IMR-90 (cell line): ENCODE results near the gene ZNF277. TPM values are rescaled to one million over a fixed set of nuclear protein-coding genes. Genes with fewer than 3 reads are reported as not detected.

ENCODE experiments used
- ATAC-seq: fragments of 200-7000 bp; cut with Tn5 transposase; 2 replicates; pipeline ENCODE4 v1.9.1; 2020; ENCODE audit warnings: low read depth, mild to moderate bottlenecking, moderate library complexity
- BruUV-seq: library from RNA; stranded (reverse); fragments of 400-500 nt; replicated peaks from 2 replicates; lab custom pipeline; 2021; lab: Mats Ljungman, UMichigan
- CTCF ChIA-PET: fragments of 300-600 bp; formaldehyde crosslinking; extraction: SDS; loops from one replicate; lab custom pipeline; 2021; ENCODE audit warnings: antibody characterized with exemption; lab: Yijun Ruan, JAX
- POLR2A ChIA-PET: fragments of 300-600 bp; sonication (Branson Sonifier 250); formaldehyde crosslinking; loops from one replicate; lab custom pipeline; 2022; ENCODE audit warnings: antibody characterized with exemption; ENCODE audit not compliant: unreplicated experiment; lab: Charles Lee
- DNase-seq: peaks from one replicate; pipeline ENCODE4 v3.0.0; 2013
- H2AFZ ChIP-seq: replicated peaks from 2 replicates; pipeline ENCODE3; 2013; ENCODE audit warnings: low read length, mild to moderate bottlenecking; ENCODE audit not compliant: poor library complexity
- H2AK5ac ChIP-seq: 2 replicates; pipeline ENCODE4 v1.6.1; 2013; ENCODE audit warnings: low read depth, low read length, inconsistent platforms
- H2AK9ac ChIP-seq: replicated peaks from 2 replicates; pipeline ENCODE3; 2013; ENCODE audit warnings: mild to moderate bottlenecking, low read depth, low read length, moderate library complexity; ENCODE audit not compliant: poor library complexity
- H2BK120ac ChIP-seq: 2 replicates; pipeline ENCODE4 v1.6.1; 2013; ENCODE audit warnings: low read depth, low read length, inconsistent platforms
- H2BK15ac ChIP-seq: 3 replicates; pipeline ENCODE4 v1.6.1; 2013; ENCODE audit warnings: low read depth, low read length, inconsistent platforms
- H2BK20ac ChIP-seq: 2 replicates; pipeline ENCODE4 v1.6.1; 2013; ENCODE audit warnings: low read depth, mild to moderate bottlenecking, inconsistent platforms, low read length, moderate library complexity
- H2BK5ac ChIP-seq: 2 replicates; pipeline ENCODE4 v1.6.1; 2013; ENCODE audit warnings: mild to moderate bottlenecking, low read depth, low read length, inconsistent platforms; ENCODE audit not compliant: poor library complexity, severe bottlenecking
- H3K14ac ChIP-seq: replicated peaks from 2 replicates; pipeline ENCODE4 v1.6.1; 2013; ENCODE audit warnings: low read depth, low read length, inconsistent platforms
- H3K18ac ChIP-seq: 2 replicates; pipeline ENCODE4 v1.6.1; 2013; ENCODE audit warnings: low read depth, low read length, control low read depth
- H3K23ac ChIP-seq: 2 replicates; pipeline ENCODE4 v1.6.1; 2013; ENCODE audit warnings: low read depth, low read length, inconsistent platforms
- H3K27ac ChIP-seq: 2 replicates; pipeline ENCODE4 v1.5.1; 2013; ENCODE audit warnings: mild to moderate bottlenecking, control low read depth, low read length; ENCODE audit not compliant: insufficient read depth
- H3K27me3 ChIP-seq: 2 replicates; pipeline ENCODE4 v1.6.1; 2013; ENCODE audit warnings: low read length; ENCODE audit not compliant: control insufficient read depth, insufficient read depth
- H3K36me3 ChIP-seq: 2 replicates; pipeline ENCODE4 v1.6.1; 2013; ENCODE audit warnings: low read length, mixed read lengths; ENCODE audit not compliant: control insufficient read depth, insufficient read depth
- H3K4ac ChIP-seq: 2 replicates; pipeline ENCODE4 v1.6.1; 2013; ENCODE audit warnings: low read depth, low read length, inconsistent platforms
- H3K4me1 ChIP-seq: 2 replicates; pipeline ENCODE4 v1.6.1; 2013; ENCODE audit warnings: low read length, mixed read lengths; ENCODE audit not compliant: control insufficient read depth, insufficient read depth
- H3K4me2 ChIP-seq: 2 replicates; pipeline ENCODE4 v1.6.1; 2013; ENCODE audit warnings: low read depth, mild to moderate bottlenecking, control low read depth, low read length, moderate library complexity
- H3K4me3 ChIP-seq: 2 replicates; pipeline ENCODE4 v1.5.1; 2013; ENCODE audit warnings: low read depth, mild to moderate bottlenecking, control low read depth, low read length, moderate library complexity; ENCODE audit not compliant: insufficient read depth
- H3K56ac ChIP-seq: 2 replicates; pipeline ENCODE4 v1.6.1; 2013; ENCODE audit warnings: low read length, inconsistent platforms; ENCODE audit not compliant: insufficient read depth; ENCODE audit errors: extremely low read depth
- H3K79me1 ChIP-seq, 2 experiments: 2 replicates each; pipeline ENCODE4 v1.6.1; 2013; ENCODE audit warnings: low read length in 2 of 2, inconsistent platforms in 1 of 2, low read depth in 1 of 2
- H3K9ac ChIP-seq: 2 replicates; pipeline ENCODE4 v1.6.1; 2013; ENCODE audit warnings: low read depth, low read length, control low read depth
- H3K9me1 ChIP-seq: 2 replicates; pipeline ENCODE4 v1.6.1; 2013; ENCODE audit warnings: low read length, inconsistent platforms; ENCODE audit not compliant: insufficient read depth
- H3K9me3 ChIP-seq: 2 replicates; pipeline ENCODE4 v1.6.1; 2013; ENCODE audit warnings: low read length; ENCODE audit not compliant: control insufficient read depth, insufficient read depth
- H4K20me1 ChIP-seq: 2 replicates; pipeline ENCODE4 v1.6.1; 2013; ENCODE audit warnings: low read length, inconsistent platforms; ENCODE audit not compliant: insufficient read depth
- H4K5ac ChIP-seq: 2 replicates; pipeline ENCODE4 v1.6.1; 2013; ENCODE audit warnings: mild to moderate bottlenecking, low read depth, low read length, control low read depth
- H4K8ac ChIP-seq, 2 experiments: 2 replicates each; pipeline ENCODE4 v1.6.1; 2013; ENCODE audit warnings: low read depth in 2 of 2, low read length in 2 of 2, control low read depth in 1 of 2, inconsistent platforms in 1 of 2
- H4K91ac ChIP-seq: 2 replicates; pipeline ENCODE4 v1.6.1; 2013; ENCODE audit warnings: low read depth, low read length, inconsistent platforms; ENCODE audit not compliant: insufficient read depth
- CEBPB ChIP-seq: IDR thresholded peaks from 2 replicates; pipeline ENCODE4 v1.6.1; 2012; ENCODE audit warnings: low read depth, low read length, improper control_type of control experiment
- CHD1 ChIP-seq: IDR thresholded peaks from 2 replicates; pipeline ENCODE4 v1.6.1; 2012; ENCODE audit warnings: low read depth, low read length, improper control_type of control experiment
- CTCF ChIP-seq: conservative IDR thresholded peaks from 2 replicates; pipeline ENCODE4 v1.5.1; 2012; ENCODE audit warnings: mild to moderate bottlenecking, low read depth, low read length, improper control_type of control experiment
- ELK1 ChIP-seq: fragments of 150-350 bp; IDR thresholded peaks from 2 replicates; pipeline ENCODE4 v1.6.1; 2016; ENCODE audit warnings: low read depth, mild to moderate bottlenecking, low read length, moderate library complexity, borderline replicate concordance
- FOS ChIP-seq: fragments of 150-350 bp; IDR thresholded peaks from 2 replicates; pipeline ENCODE4 v1.6.1; 2016; ENCODE audit warnings: low read depth, low read length
- NFE2L2 ChIP-seq: fragments of 150-350 bp; IDR thresholded peaks from 2 replicates; pipeline ENCODE4 v1.6.1; 2016; ENCODE audit warnings: low read depth, mild to moderate bottlenecking, low read length
- POLR2A ChIP-seq: IDR thresholded peaks from 2 replicates; pipeline ENCODE4 v1.6.1; 2012; ENCODE audit warnings: mild to moderate bottlenecking, low read depth, low read length
- RAD21 ChIP-seq: IDR thresholded peaks from 2 replicates; pipeline ENCODE4 v1.6.1; 2012; ENCODE audit warnings: low read length, improper control_type of control experiment
- RCOR1 ChIP-seq: IDR thresholded peaks from 2 replicates; pipeline ENCODE4 v1.6.1; 2012; ENCODE audit warnings: mild to moderate bottlenecking, low read length, improper control_type of control experiment; ENCODE audit not compliant: insufficient replicate concordance
- RFX5 ChIP-seq: IDR thresholded peaks from 2 replicates; pipeline ENCODE4 v1.8.0; 2012; ENCODE audit warnings: low read depth, mild to moderate bottlenecking, low read length, moderate library complexity
- SMC3 ChIP-seq: fragments of 150-350 bp; IDR thresholded peaks from 2 replicates; pipeline ENCODE4 v1.6.1; 2016; ENCODE audit warnings: low read depth, mild to moderate bottlenecking, antibody characterized with exemption, low read length, moderate library complexity
- WGBS, 2 experiments: methylation state at CpG; one replicate each; pipeline versions ENCODE4 v1.1.5 to v1.1.7; 2013; ENCODE audit warnings: missing lambda C conversion rate in 2 of 2; ENCODE audit not compliant: insufficient read length in 1 of 2; ENCODE audit errors: extremely low coverage in 2 of 2; 5-methylcytosine and 5-hydroxymethylcytosine counted together
- dilution Hi-C: fragments of 300-500 bp; cut with HindIII; formaldehyde crosslinking; loops from one replicate; pipeline ENCODE4 v1.14.3; 2018; ENCODE audit warnings: low sequenced_read_pairs; ENCODE audit not compliant: unreplicated experiment
- in situ Hi-C: fragments of 300-500 bp; cut with MboI; formaldehyde crosslinking; loops from 3 replicates; pipeline ENCODE4 v1.14.3; 2019; ENCODE audit warnings: low sequenced_read_pairs, inconsistent platforms, mixed read lengths
- intact Hi-C: fragments of 100-400 bp; cut with micrococcal nuclease; formaldehyde crosslinking; loops from 2 replicates; pipeline ENCODE4 v1.10.0; 2022
- polyA plus RNA-seq, 3 experiments: library from polyadenylated mRNA; depleted of rRNA; stranded (reverse); fragments of >200 nt; gene quantifications; 2 replicates each; pipeline ENCODE4 v1.2.3, GENCODE V29; 2012; ENCODE audit warnings: low replicate concordance in 1 of 3
- total RNA-seq: library from RNA; depleted of rRNA; stranded (reverse); fragments of >200 nt; gene quantifications from 2 replicates; pipeline ENCODE4 v1.2.3, GENCODE V29; 2012
- TF ChIP-seq, protein P1 (sequence below): fragments of 150-350 bp; IDR thresholded peaks from 2 replicates; pipeline ENCODE4 v1.6.1; 2017; ENCODE audit warnings: mild to moderate bottlenecking, antibody characterized with exemption, low read length, low read depth

Gene ZNF277
- total and polyA plus RNA-seq, 2 of the 4 experiments (the other 2 are of a cell fraction) = 7.3 to 21.3 TPM

- dilution Hi-C loops = no loop called here
Measured at GRCh38 chr7:112336261-112336660, 129.8 kb downstream of the ZNF277 start.

More at GRCh38 chr7:112336261-112336660, 129.8 kb downstream of the ZNF277 start:
- Histone ChIP-seq H3K27ac (no peak overlapping the region), H2BK5ac (no peak overlapping the region), H2BK20ac (no peak overlapping the region), H3K9me1 (peaks cover 2% of the 10 kb centered on the region; the same call in 1 of the 2 replicates), H3K56ac (no peak overlapping the region), H2AK9ac (no peak overlapping the region), H4K5ac (no peak overlapping the region), H3K9ac (no peak overlapping the region), H3K4me3 (no peak overlapping the region), H3K79me1 (no peaks in the 10 kb centered on the region), H3K4ac (no peak overlapping the region), H3K18ac (no peak overlapping the region), H2AK5ac (no peak overlapping the region), H3K9me3 (no peaks in the 10 kb centered on the region), H3K36me3 (peaks cover 3% of the 10 kb centered on the region; the same call in 1 of the 2 replicates), H3K4me1 (no peaks in the 10 kb centered on the region), H4K91ac (no peak overlapping the region), H3K27me3 (no peaks in the 10 kb centered on the region), H2BK15ac (no peak overlapping the region), H2AFZ (no peak overlapping the region), H3K14ac (no peak overlapping the region), H2BK120ac (no peak overlapping the region), H4K8ac (no peak overlapping the region), H3K4me2 (no peak overlapping the region), H3K23ac (no peak overlapping the region), H4K20me1 (no peaks in the 10 kb centered on the region)
- POLR2A ChIA-PET = no interaction called here
- ATAC-seq (no peak), DNase-seq (no peak)
- no TSS peak for BruUV-seq
- intact Hi-C loops (no loop called here), in situ Hi-C loops (no loop called here)
- CTCF ChIA-PET = interaction anchor here (0.6 kb wide), 1 partner anchor 184 kb away, joined by 4 read pairs; no protein-coding TSS in a partner anchor
- WGBS, 2 experiments = no CpG with 5 or more reads among the region's 2 CpGs
- no peak for TF ChIP-seq CTCF
- no peak for TF ChIP-seq NFE2L2
- TF ChIP-seq RFX5 = no peak
- TF ChIP-seq, protein P1, sequence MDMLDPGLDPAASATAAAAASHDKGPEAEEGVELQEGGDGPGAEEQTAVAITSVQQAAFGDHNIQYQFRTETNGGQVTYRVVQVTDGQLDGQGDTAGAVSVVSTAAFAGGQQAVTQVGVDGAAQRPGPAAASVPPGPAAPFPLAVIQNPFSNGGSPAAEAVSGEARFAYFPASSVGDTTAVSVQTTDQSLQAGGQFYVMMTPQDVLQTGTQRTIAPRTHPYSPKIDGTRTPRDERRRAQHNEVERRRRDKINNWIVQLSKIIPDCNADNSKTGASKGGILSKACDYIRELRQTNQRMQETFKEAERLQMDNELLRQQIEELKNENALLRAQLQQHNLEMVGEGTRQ = no peak
- no peak for TF ChIP-seq ELK1
- TF ChIP-seq CEBPB = no peak
- TF ChIP-seq POLR2A = no peak
- TF ChIP-seq RAD21 = no peak
- no peak for TF ChIP-seq SMC3
- no peak for TF ChIP-seq CHD1
- TF ChIP-seq RCOR1 = no peak
- no peak for TF ChIP-seq FOS
